DOHH2 (cell line): ENCODE data around the gene PPP4R1.

Experiments used
- CTCF ChIP-seq: fragments of 200-600 bp; sonication (generic); IDR thresholded peaks from one replicate; pipeline ENCODE4 v1.5.1; 2014; ENCODE audit warnings: antibody characterized with exemption, mild to moderate bottlenecking, low read depth, low read length; ENCODE audit not compliant: poor library complexity, severe bottlenecking
- EZH2phosphoT487 ChIP-seq: fragments of 200-600 bp; sonication (generic); IDR thresholded peaks from 2 replicates; pipeline ENCODE4 v1.6.1; 2017; ENCODE audit warnings: borderline replicate concordance, mild to moderate bottlenecking, antibody characterized with exemption, low read length, moderate library complexity, mixed read lengths

- TF ChIP-seq EZH2phosphoT487 (no peak), CTCF (no peak)
These were observed 96.5 kb downstream of the PPP4R1 start for GRCh38 chr18:9517869-9518268.
